Duodenal mucosa (tissue), 2 donors: ENCODE measurements around the gene DCAF10.
A peak's percentile ranks its signal among the peaks of the same experiment; 100 is the strongest.
"Not testable (repeated sequence)": the region's sequence is repeated elsewhere in the genome, so short reads cannot be mapped to it uniquely, and the experiment has no call there.

Experiments used
- H3K27ac ChIP-seq: one replicate; pipeline ENCODE4 v1.7.0; 2013; ENCODE audit warnings: low read depth, low read length
- H3K27me3 ChIP-seq, 2 donors: one replicate each; pipeline ENCODE4 v1.7.0; 2013; ENCODE audit warnings: low read length in 2 of 2, control low read depth in 1 of 2; ENCODE audit not compliant: insufficient read depth in 2 of 2, control insufficient read depth in 1 of 2
- H3K36me3 ChIP-seq, 2 donors: one replicate each; pipeline ENCODE4 v1.7.0; 2013; ENCODE audit warnings: low read length in 2 of 2, control low read depth in 1 of 2; ENCODE audit not compliant: insufficient read depth in 2 of 2, control insufficient read depth in 1 of 2
- H3K4me1 ChIP-seq, 2 donors: one replicate each; pipeline ENCODE4 v1.7.0; 2013; ENCODE audit warnings: low read length in 2 of 2, control low read depth in 1 of 2; ENCODE audit not compliant: insufficient read depth in 2 of 2, control insufficient read depth in 1 of 2
- H3K4me3 ChIP-seq, 2 donors: one replicate each; pipeline ENCODE4 v1.7.0; 2013; ENCODE audit warnings: low read length in 2 of 2, low read depth in 1 of 2
- H3K9ac ChIP-seq, 2 donors: one replicate each; pipeline ENCODE4 v1.7.0; 2013; ENCODE audit warnings: low read length in 2 of 2, low read depth in 1 of 2
- H3K9me3 ChIP-seq, 2 donors: one replicate each; pipeline ENCODE4 v1.7.0; 2013; ENCODE audit warnings: low read length in 2 of 2, control low read depth in 1 of 2; ENCODE audit not compliant: control insufficient read depth in 1 of 2

The DCAF10 gene

DNA sequence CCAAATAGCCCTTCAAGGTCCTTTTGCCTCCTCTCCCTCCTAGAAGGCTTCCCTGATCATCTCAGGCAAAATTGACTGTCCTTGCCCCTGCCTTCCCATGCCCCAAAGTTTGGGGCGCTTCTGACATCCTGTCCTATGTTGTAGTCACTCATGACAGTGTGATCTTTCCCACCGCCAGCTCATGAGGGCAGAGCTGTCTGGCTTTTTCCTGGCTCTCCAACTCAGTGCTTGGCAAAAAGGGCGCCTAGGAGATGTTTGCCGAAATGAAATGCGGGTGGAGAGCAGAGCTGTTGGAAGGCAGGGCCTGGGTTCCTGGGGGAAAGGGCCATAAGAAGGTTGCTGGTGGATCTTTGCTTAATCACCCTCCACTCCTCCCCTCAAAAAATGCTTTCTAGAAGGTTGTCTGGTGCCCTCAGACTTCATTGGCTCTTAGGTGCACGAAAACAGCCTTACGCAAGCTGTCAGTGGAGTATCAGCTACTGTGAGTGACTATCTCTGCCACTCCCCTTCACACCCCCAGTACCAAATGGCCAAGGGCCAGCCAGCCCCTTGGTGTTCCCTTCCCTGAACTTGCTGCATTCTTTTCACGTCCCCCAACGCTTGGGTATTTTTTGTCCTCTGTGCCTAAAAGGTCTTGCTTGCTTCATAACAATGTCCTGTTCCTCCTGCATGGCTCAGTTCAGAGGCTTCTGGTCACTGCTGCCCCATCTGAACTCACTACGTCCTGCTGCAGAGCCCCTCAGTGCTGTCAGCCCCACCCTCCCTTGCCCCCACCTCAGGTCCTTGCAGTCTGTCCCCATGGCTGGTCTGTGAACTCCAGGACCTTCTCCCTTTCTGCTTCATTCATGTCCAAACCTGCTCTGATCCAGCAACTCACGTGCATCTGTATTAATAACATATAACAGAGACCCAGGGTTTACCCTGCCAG lies 106.0 kb downstream of the DCAF10 start:
- Histone ChIP-seq H3K4me1 (peaks cover 21 to 24% of the 10 kb centered on the region in 2 donors), H3K9ac (no peak overlapping the region), H3K9me3 (no peaks in the 10 kb centered on the region), H3K27ac (no peak overlapping the region), H3K4me3 (no peak overlapping the region), H3K27me3 (no peaks in the 10 kb centered on the region), H3K36me3 (no peaks in the 10 kb centered on the region)

DNA sequence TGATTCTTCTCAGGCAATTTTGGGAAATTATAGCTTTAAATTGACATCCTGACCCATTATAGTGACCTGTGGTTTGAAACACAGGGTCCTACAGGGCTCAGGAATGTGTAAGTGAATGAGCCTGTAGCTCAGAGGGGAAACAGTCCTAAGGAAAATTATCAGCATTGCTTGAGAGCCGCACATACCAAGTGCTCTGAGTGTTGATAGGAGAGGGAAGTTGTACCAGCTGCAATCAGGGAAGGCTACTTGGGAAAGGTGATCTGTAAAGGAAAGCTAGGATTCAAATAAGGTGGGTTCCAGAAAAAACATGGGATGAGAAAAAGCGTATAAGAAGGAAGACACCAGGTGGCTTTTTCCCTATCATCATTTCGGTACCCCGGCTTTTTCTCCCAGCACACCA lies 107.7 kb downstream of the DCAF10 start:
- peaks cover 8 to 11% of the 10 kb centered on the region in 2 donors for H3K4me1 ChIP-seq
- H3K9ac ChIP-seq = no peak overlapping the region
- H3K4me3 ChIP-seq = no peak overlapping the region
- H3K9me3 ChIP-seq = no peaks in the 10 kb centered on the region
- H3K27me3 ChIP-seq = no peaks in the 10 kb centered on the region
- no peak overlapping the region for H3K27ac ChIP-seq
- no peaks in the 10 kb centered on the region for H3K36me3 ChIP-seq

- Histone ChIP-seq H3K9me3 (no peaks in the 10 kb centered on the region), H3K4me3 (no peak overlapping the region), H3K36me3 (no peaks in the 10 kb centered on the region), H3K4me1 (peaks cover 10 to 11% of the 10 kb centered on the region in 2 donors), H3K27me3 (no peaks in the 10 kb centered on the region), H3K27ac (no peak overlapping the region), H3K9ac (no peak overlapping the region)
These were observed 108.1 kb downstream of the DCAF10 start for GRCh38 chr9:37908698-37909186.

DNA sequence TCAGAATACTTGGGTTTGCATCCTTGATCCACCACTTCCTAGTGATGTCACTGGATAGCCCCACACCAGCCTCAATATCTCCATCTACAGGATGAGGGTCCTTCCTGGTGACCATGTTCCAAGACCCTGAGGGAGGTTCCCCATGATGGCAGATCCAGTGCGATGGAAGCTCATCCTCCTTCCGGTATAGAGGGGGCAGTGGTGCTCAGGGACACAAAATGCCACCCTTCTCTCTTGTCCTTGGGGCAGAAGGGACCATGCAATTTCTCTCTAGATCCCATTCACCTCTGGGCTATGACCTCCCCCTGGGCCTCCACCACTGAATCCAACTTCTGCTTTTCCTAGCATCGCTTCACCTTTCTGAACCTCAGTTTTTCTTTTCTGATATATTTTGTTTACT lies 108.7 kb downstream of the DCAF10 start:
- no peaks in the 10 kb centered on the region for H3K9me3 ChIP-seq
- H3K27me3 ChIP-seq = no peaks in the 10 kb centered on the region
- H3K36me3 ChIP-seq = no peaks in the 10 kb centered on the region
- H3K4me1 ChIP-seq = peaks cover 9 to 11% of the 10 kb centered on the region in 2 donors
- no peak overlapping the region for H3K9ac ChIP-seq
- H3K27ac ChIP-seq = no peak overlapping the region
- no peak overlapping the region for H3K4me3 ChIP-seq

GRCh38 chr9:37909836-37910235 lies 109.2 kb downstream of the DCAF10 start:
- not testable (repeated sequence) for H3K9ac ChIP-seq, H3K27ac ChIP-seq

DNA sequence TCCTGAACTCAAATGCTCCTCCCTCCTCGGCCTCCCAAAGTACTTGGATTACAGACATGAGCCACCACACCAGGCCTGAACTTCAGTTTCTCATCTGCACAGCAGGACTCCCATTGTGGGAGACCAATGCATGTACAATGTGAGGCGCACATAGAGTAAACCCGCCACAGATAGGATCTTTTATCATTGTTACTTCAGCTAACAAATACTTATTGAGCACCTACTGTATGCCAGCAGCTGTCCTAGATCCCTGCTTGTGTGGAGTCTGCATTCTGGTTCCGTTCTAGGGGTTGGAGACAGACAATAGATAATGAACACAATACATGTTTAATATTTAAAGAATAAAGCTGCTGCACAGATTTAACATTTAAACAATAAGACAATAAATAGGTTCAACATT lies 109.7 kb downstream of the DCAF10 start:
- Histone ChIP-seq H3K4me3 (no peak overlapping the region), H3K9ac (no peak overlapping the region), H3K36me3 (no peaks in the 10 kb centered on the region), H3K9me3 (no peaks in the 10 kb centered on the region), H3K27me3 (no peaks in the 10 kb centered on the region), H3K4me1 (peaks cover 0 to 3% of the 10 kb centered on the region in 2 donors), H3K27ac (no peak overlapping the region)

More at GRCh38 chr9:37909836-37910235, 109.2 kb downstream of the DCAF10 start:
- H3K4me1 ChIP-seq, H3K27me3 ChIP-seq, H3K4me3 ChIP-seq, H3K9me3 ChIP-seq, H3K36me3 ChIP-seq: not testable (repeated sequence)

- Histone ChIP-seq H3K9me3 (no peaks in the 10 kb centered on the region), H3K36me3 (no peaks in the 10 kb centered on the region), H3K4me3 (no peak overlapping the region), H3K27me3 (no peaks in the 10 kb centered on the region), H3K27ac (no peak overlapping the region), H3K4me1 (peaks cover 0 to 3% of the 10 kb centered on the region in 2 donors), H3K9ac (peak overlapping the region in 1 of 2 donors; percentile 6)
These were observed 110.7 kb downstream of the DCAF10 start for GRCh38 chr9:37911271-37911681.

DNA sequence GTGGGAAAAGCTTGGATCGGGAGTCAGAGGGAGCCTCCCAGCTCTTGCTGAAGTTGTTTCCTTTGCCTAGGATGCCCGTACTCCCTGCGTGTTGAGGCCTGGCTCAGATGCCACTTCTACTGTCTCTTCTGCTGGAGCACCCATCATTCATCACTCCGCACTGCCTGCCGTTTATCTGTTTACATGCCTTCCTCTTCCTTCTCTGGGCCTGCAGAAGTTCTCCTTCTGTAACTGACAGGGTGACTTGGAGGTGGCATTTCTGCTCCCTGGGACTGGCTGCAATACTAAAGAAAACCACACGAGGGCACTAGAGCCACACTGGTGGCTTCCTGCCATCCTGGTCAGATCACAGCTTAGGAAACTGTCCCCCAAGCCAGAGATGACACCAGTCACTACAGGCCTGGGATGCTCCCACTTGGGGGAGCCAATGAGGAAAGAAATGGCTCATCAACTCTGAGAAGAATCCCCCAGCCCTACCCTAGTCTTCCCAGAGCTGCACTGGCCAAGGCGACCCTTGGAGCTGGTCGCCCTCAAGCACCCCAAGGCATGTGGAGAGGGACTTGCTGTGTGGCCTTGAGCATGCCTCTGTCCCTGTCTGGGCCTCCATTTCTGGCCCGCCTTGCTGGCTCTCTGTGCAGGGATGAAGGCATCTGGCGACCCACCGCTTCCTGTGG lies 113.0 kb downstream of the DCAF10 start:
- no peaks in the 10 kb centered on the region for H3K9me3 ChIP-seq
- peaks cover 0 to 15% of the 10 kb centered on the region in 2 donors for H3K36me3 ChIP-seq
- no peak overlapping the region for H3K27ac ChIP-seq
- H3K9ac ChIP-seq = no peak overlapping the region
- peaks cover 0 to 3% of the 10 kb centered on the region in 2 donors for H3K4me1 ChIP-seq
- no peak overlapping the region for H3K4me3 ChIP-seq
- no peaks in the 10 kb centered on the region for H3K27me3 ChIP-seq

DNA sequence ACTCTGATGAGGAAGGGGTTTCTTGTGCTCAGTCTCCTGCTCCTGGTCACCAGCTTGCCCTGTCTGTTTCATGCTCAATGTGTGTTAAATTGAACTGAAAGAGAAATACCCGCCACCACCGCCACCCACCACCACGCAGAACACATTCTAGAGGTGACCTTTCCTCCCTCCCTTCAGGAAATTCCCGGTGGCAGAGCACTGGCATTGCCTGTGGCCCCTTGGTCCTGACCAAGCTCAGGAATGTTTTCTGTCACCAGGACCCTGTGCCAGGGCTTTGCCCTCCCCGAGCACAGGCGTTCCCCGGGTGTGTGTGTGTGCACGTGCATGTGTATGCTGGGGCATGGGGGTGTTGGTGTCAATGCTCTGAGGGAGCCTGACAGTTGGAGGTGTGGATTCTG lies 113.6 kb downstream of the DCAF10 start:
- H3K9me3 ChIP-seq = no peaks in the 10 kb centered on the region
- no peak overlapping the region for H3K27ac ChIP-seq
- no peaks in the 10 kb centered on the region for H3K27me3 ChIP-seq
- H3K9ac ChIP-seq = no peak overlapping the region
- peaks cover 0 to 3% of the 10 kb centered on the region in 2 donors for H3K4me1 ChIP-seq
- no peak overlapping the region for H3K4me3 ChIP-seq
- H3K36me3 ChIP-seq = peaks cover 3 to 19% of the 10 kb centered on the region in 2 donors

- peaks cover 0 to 3% of the 10 kb centered on the region in 2 donors for H3K4me1 ChIP-seq
- H3K27ac ChIP-seq = no peak overlapping the region
These were observed 114.2 kb downstream of the DCAF10 start for GRCh38 chr9:37914701-37915358.

More at GRCh38 chr9:37914701-37915358, 114.2 kb downstream of the DCAF10 start:
- H3K27me3 ChIP-seq = no peaks in the 10 kb centered on the region
- no peak overlapping the region for H3K4me3 ChIP-seq
- H3K9me3 ChIP-seq = no peaks in the 10 kb centered on the region
- H3K9ac ChIP-seq = no peak overlapping the region
- peaks cover 4 to 23% of the 10 kb centered on the region in 2 donors for H3K36me3 ChIP-seq
